Smooth muscle cell (in vitro differentiated cells): ENCODE data around the gene SAMD8. TPM values are rescaled to one million over a fixed set of nuclear protein-coding genes. Genes with fewer than 3 reads are reported as not detected.
"Not testable (repeated sequence)": the region's sequence is repeated elsewhere in the genome, so short reads cannot be mapped to it uniquely, and the experiment has no call there.

Experiments
- DNase-seq: peaks from one replicate; lab custom pipeline; 2025; ENCODE audit not compliant: unreplicated experiment; lab: John Stamatoyannopoulos, UW
- H2AFZ ChIP-seq: fragments of 200-600 bp; sonication (generic); 2 replicates; pipeline ENCODE4 v1.6.0; 2016; ENCODE audit warnings: antibody characterized with exemption, low read depth, mild to moderate bottlenecking
- H3F3A ChIP-seq: fragments of 200-600 bp; sonication (generic); 2 replicates; pipeline ENCODE4 v1.6.0; 2017; ENCODE audit warnings: antibody characterized with exemption, low read depth
- H3K27ac ChIP-seq: fragments of 200-600 bp; sonication (generic); 2 replicates; pipeline ENCODE4 v1.5.1; 2016; ENCODE audit warnings: low read depth, mild to moderate bottlenecking
- H3K27me3 ChIP-seq: fragments of 200-600 bp; sonication (generic); 2 replicates; pipeline ENCODE4 v1.6.1; 2016; ENCODE audit warnings: low read depth, mild to moderate bottlenecking
- H3K36me3 ChIP-seq: fragments of 200-600 bp; sonication (generic); 2 replicates; pipeline ENCODE4 v1.5.1; 2016; ENCODE audit warnings: low read depth
- H3K4me1 ChIP-seq: fragments of 200-600 bp; sonication (generic); 2 replicates; pipeline ENCODE4 v1.5.1; 2016; ENCODE audit warnings: low read depth
- H3K4me2 ChIP-seq: fragments of 200-600 bp; sonication (generic); 2 replicates; pipeline ENCODE4 v1.6.0; 2016; ENCODE audit warnings: mild to moderate bottlenecking
- H3K4me3 ChIP-seq: fragments of 200-600 bp; sonication (generic); 2 replicates; pipeline ENCODE4 v1.5.1; 2016; ENCODE audit warnings: mild to moderate bottlenecking
- H3K79me2 ChIP-seq: fragments of 200-600 bp; sonication (generic); 2 replicates; pipeline ENCODE4 v1.6.0; 2016; ENCODE audit warnings: low read depth, mild to moderate bottlenecking
- H3K9ac ChIP-seq: fragments of 200-600 bp; sonication (generic); 2 replicates; pipeline ENCODE4 v1.6.0; 2016; ENCODE audit warnings: low read depth
- H3K9me3 ChIP-seq: fragments of 200-600 bp; sonication (generic); replicated peaks from 2 replicates; pipeline ENCODE4 v1.5.1; 2016; ENCODE audit warnings: low read depth
- H4K20me1 ChIP-seq: fragments of 200-600 bp; sonication (generic); 2 replicates; pipeline ENCODE4 v1.6.0; 2016; ENCODE audit warnings: low read depth
- CTCF ChIP-seq: fragments of 200-600 bp; sonication (generic); IDR thresholded peaks from 2 replicates; pipeline ENCODE4 v1.5.1; 2017; ENCODE audit warnings: borderline replicate concordance, mild to moderate bottlenecking, antibody characterized with exemption; ENCODE audit not compliant: insufficient read depth, poor library complexity, severe bottlenecking
- WGBS: methylation state at CpG from one replicate; pipeline ENCODE4 v1.1.7; 2016; ENCODE audit warnings: low lambda C conversion rate; 5-methylcytosine and 5-hydroxymethylcytosine counted together
- polyA plus RNA-seq: library from polyadenylated mRNA; unstranded; fragments of >200 nt; fragmentation: Nextera tagmentation; extraction: Ambion mirVana; gene quantifications from 2 replicates; pipeline ENCODE4 v1.2.1, GENCODE V29; 2016
- total RNA-seq: library from RNA; depleted of rRNA; stranded (reverse); fragments of >200 nt; gene quantifications from 2 replicates; pipeline ENCODE4 v1.2.3, GENCODE V29; 2014

Gene SAMD8
- total and polyA plus RNA-seq, 2 experiments from 2014 or later = 7.4 to 30.1 TPM

DNA sequence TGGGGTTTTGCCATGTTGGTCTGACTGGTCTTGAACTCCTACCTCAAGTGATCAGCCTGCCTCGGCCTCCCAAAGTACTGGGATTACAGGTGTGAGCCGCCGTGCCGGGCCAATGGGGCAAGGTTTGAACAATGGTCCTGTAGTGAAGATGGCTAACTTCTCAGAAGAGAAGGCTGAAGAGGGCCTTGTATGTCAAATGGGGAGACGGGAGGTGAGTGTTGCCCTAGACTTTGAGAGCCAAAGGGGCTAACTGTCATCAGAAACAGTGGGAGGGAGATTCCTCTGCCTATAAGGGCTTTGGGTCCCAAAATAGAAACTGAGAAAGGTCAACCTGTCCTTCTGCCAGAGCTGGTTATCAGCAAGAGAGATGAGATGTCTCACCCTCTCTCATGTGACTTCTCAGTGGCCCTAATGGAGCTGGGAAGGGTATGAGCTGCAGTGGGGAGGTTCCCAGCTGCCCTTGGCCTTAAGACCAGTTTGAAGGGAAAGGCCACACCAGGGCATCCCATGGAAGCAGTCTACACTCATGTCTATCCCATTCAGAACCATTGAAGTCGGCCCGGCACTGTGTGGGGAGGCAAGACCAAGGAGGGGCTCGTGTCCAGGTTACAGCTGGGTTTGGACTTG, 1.3 kb upstream of the SAMD8 start:
- Histone ChIP-seq H3K4me2 (peak overlapping the region; percentile 93), H3K79me2 (peaks cover 26% of the 10 kb centered on the region), H3K9me3 (no peaks in the 10 kb centered on the region), H4K20me1 (peaks cover 25% of the 10 kb centered on the region), H3K4me1 (peaks cover 10% of the 10 kb centered on the region), H3K27ac (no peak overlapping the region), H3K27me3 (no peaks in the 10 kb centered on the region), H2AFZ (no peak overlapping the region), H3K4me3 (no peak overlapping the region), H3K36me3 (no peaks in the 10 kb centered on the region), H3F3A (peaks cover 5% of the 10 kb centered on the region), H3K9ac (no peak overlapping the region)
- no peak for DNase-seq
- WGBS = 98% methylated on average over 8 of the region's 8 CpGs
- TF ChIP-seq CTCF = no peak

- Histone ChIP-seq H3K4me1 (peaks cover 10% of the 10 kb centered on the region), H4K20me1 (peaks cover 45% of the 10 kb centered on the region), H3K27me3 (no peaks in the 10 kb centered on the region), H3K9me3 (no peaks in the 10 kb centered on the region), H3K4me3 (peak overlapping the region; percentile 79), H3K79me2 (peaks cover 46% of the 10 kb centered on the region), H3F3A (peaks cover 9% of the 10 kb centered on the region), H3K27ac (peak overlapping the region; percentile 84), H3K36me3 (no peaks in the 10 kb centered on the region), H2AFZ (peak overlapping the region; percentile 80), H3K4me2 (peak overlapping the region; percentile 93), H3K9ac (peak overlapping the region; percentile 89)
- DNase-seq = no peak
- TF ChIP-seq CTCF = no peak
- WGBS = 1% methylated on average over 23 of the region's 23 CpGs
Observed at GRCh38 chr10:75111907-75112679, 637 bp downstream of the SAMD8 start.

DNA sequence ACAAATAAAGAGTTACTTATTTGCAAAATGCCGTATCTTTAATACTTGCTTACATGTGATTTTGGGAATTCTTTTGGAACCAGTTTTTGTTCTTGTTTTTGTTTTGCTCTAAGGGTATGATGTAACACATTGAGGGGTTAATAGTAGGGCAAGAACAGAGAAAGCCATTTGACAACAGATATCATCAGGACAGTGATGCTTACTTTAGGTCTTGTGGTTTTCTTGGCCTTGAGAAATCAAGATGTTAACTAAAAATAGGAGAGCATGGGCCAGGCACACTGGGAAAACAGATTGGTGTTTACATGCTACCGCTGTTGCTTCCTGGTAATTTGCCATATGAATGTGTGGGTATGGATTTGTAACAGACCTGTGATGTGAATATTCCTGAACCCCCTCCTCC, 3.7 kb downstream of the SAMD8 start:
- H3K79me2 ChIP-seq = peaks cover 76% of the 10 kb centered on the region
- peaks cover 75% of the 10 kb centered on the region for H4K20me1 ChIP-seq
- H3K27me3 ChIP-seq = no peaks in the 10 kb centered on the region
- no peak overlapping the region for H3K9ac ChIP-seq
- H3K4me2 ChIP-seq = peak overlapping the region; percentile 22
- DNase-seq = no peak
- no peaks in the 10 kb centered on the region for H3K9me3 ChIP-seq
- H3K27ac ChIP-seq = no peak overlapping the region
- peaks cover 14% of the 10 kb centered on the region for H3K4me1 ChIP-seq
- H3K4me3 ChIP-seq = no peak overlapping the region
- TF ChIP-seq CTCF = no peak
- no peak overlapping the region for H2AFZ ChIP-seq
- 74% methylated on average over 2 of the region's 2 CpGs for WGBS
- peaks cover 9% of the 10 kb centered on the region for H3F3A ChIP-seq
- no peaks in the 10 kb centered on the region for H3K36me3 ChIP-seq

GRCh38 chr10:75116941-75117775, 5.7 kb downstream of the SAMD8 start:
- not testable (repeated sequence) for H3F3A ChIP-seq, H2AFZ ChIP-seq, H3K9me3 ChIP-seq, H3K4me3 ChIP-seq, H3K4me2 ChIP-seq, H3K27me3 ChIP-seq, H3K36me3 ChIP-seq, H3K9ac ChIP-seq, DNase-seq
- Histone ChIP-seq H3K4me1 (peaks cover 14% of the 10 kb centered on the region), H4K20me1 (peaks cover 96% of the 10 kb centered on the region), H3K27ac (peak overlapping the region; percentile 3), H3K79me2 (peaks cover 95% of the 10 kb centered on the region)
- WGBS = 86% methylated on average over 15 of the region's 15 CpGs
